Activated B cell treated with CpG ODN at 0.5 μM for 24 hours (primary cell): ENCODE data around the gene CNEP1R1. TPM values are rescaled to one million over a fixed set of nuclear protein-coding genes. Genes with fewer than 3 reads are reported as not detected.

Experiments
- ATAC-seq: fragments of 200-7000 bp; cut with Tn5 transposase; one replicate; pipeline ENCODE4 v1.10.0; 2021; ENCODE audit warnings: low read depth, mild to moderate bottlenecking, moderate library complexity
- CTCF ChIA-PET: fragments of 350-600 bp; sonication (Branson Sonifier 250); formaldehyde crosslinking; loops from one replicate; lab custom pipeline; 2021; ENCODE audit warnings: antibody characterized with exemption; lab: Charles Lee
- POLR2A ChIA-PET: fragments of 350-600 bp; sonication (Branson Sonifier 250); formaldehyde crosslinking; loops from one replicate; lab custom pipeline; 2021; ENCODE audit warnings: antibody characterized with exemption; lab: Charles Lee
- DNase-seq: peaks from one replicate; pipeline ENCODE4 v3.0.0; 2022
- H3K27ac Mint-ChIP-seq: one replicate; pipeline ENCODE4 v1.8.0; 2020; ENCODE audit warnings: mixed read lengths
- H3K27me3 Mint-ChIP-seq: one replicate; pipeline ENCODE4 v1.8.0; 2021; ENCODE audit warnings: mixed read lengths
- H3K36me3 Mint-ChIP-seq: one replicate; pipeline ENCODE4 v1.8.0; 2021; ENCODE audit warnings: low read depth, mixed read lengths
- H3K4me1 Mint-ChIP-seq: one replicate; pipeline ENCODE4 v1.8.0; 2021; ENCODE audit warnings: mixed read lengths
- H3K4me3 Mint-ChIP-seq: one replicate; pipeline ENCODE4 v1.8.0; 2020; ENCODE audit warnings: mild to moderate bottlenecking, mixed read lengths
- H3K9me3 Mint-ChIP-seq: one replicate; pipeline ENCODE4 v1.8.0; 2020; ENCODE audit warnings: mixed read lengths
- intact Hi-C: fragments of 100-400 bp; cut with micrococcal nuclease; formaldehyde crosslinking; loops from one replicate; pipeline ENCODE4 v1.15.1; 2024
- total RNA-seq: library from RNA; stranded (reverse); gene quantifications from 2 replicates; pipeline ENCODE4 v1.2.3, GENCODE V29; 2022
- TF ChIP-seq, protein P1 (sequence below): fragments of 200-600 bp; IDR thresholded peaks from one replicate; pipeline ENCODE4 v1.8.0; 2022; ENCODE audit warnings: antibody characterized with exemption, mild to moderate bottlenecking

CNEP1R1 gene
- total RNA-seq, 1 donor from 2014 or later: 31.0 TPM

DNA sequence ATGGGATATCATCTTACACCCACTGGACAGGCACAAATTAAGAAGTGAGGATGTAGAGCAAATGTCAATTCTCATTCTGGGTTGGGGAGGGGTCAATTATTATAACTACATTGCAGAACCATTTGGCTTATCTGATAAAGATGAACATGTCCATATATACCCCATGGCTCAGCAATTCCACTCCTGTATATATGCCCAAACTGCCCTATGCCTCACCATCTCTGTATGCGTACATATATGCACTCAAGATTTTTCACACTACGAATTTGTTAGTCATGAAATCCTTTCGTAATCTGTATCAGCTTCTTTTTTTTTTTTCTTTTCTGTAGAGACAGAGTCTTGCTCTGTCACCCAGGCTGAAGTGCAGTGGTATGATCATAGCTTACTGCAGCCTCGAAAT, 20.8 kb upstream of the CNEP1R1 start:
- H3K27ac Mint-ChIP-seq: no peak overlapping the region
- H3K9me3 Mint-ChIP-seq: peaks cover 5% of the 10 kb centered on the region
- ATAC-seq: no peak
- POLR2A ChIA-PET: no interaction called here
- DNase-seq: no peak
- TF ChIP-seq, protein P1, sequence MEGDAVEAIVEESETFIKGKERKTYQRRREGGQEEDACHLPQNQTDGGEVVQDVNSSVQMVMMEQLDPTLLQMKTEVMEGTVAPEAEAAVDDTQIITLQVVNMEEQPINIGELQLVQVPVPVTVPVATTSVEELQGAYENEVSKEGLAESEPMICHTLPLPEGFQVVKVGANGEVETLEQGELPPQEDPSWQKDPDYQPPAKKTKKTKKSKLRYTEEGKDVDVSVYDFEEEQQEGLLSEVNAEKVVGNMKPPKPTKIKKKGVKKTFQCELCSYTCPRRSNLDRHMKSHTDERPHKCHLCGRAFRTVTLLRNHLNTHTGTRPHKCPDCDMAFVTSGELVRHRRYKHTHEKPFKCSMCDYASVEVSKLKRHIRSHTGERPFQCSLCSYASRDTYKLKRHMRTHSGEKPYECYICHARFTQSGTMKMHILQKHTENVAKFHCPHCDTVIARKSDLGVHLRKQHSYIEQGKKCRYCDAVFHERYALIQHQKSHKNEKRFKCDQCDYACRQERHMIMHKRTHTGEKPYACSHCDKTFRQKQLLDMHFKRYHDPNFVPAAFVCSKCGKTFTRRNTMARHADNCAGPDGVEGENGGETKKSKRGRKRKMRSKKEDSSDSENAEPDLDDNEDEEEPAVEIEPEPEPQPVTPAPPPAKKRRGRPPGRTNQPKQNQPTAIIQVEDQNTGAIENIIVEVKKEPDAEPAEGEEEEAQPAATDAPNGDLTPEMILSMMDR: no peak
- intact Hi-C loops: no loop called here
- CTCF ChIA-PET: no interaction called here
- H3K4me1 Mint-ChIP-seq: no peaks in the 10 kb centered on the region
- H3K36me3 Mint-ChIP-seq: no peaks in the 10 kb centered on the region
- peaks cover 13% of the 10 kb centered on the region for H3K27me3 Mint-ChIP-seq
- no peak overlapping the region for H3K4me3 Mint-ChIP-seq

DNA sequence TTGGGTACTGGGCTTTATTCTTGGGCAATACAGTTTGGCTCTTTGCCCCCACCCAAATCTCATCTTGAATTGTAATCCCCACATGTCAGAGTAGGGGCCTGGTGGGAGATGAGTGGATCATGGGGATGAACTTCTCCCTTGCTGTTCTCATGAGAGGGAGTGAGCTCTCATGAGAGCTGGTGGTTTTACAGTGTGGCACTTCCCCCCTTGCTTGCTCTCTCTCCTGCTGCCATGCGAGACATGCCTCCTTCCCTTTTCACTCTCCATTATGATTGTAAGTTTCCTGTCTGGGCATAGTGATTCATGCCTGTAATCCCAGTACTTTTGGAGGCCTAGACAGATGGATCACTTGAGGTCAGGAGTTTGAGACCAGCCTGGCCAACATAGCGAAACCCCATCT, 18.1 kb upstream of the CNEP1R1 start:
- Mint-ChIP-seq H3K9me3 (peaks cover 5% of the 10 kb centered on the region), H3K36me3 (no peaks in the 10 kb centered on the region), H3K27me3 (peaks cover 13% of the 10 kb centered on the region), H3K4me3 (no peak overlapping the region), H3K27ac (no peak overlapping the region), H3K4me1 (no peaks in the 10 kb centered on the region)
- intact Hi-C loops: no loop called here
- ChIA-PET CTCF (no interaction called here), POLR2A (no interaction called here)
- ATAC-seq (no peak), DNase-seq (no peak)
- TF ChIP-seq, protein P1: no peak

GRCh38 chr16:50007744-50008143, 17.3 kb upstream of the CNEP1R1 start:
- intact Hi-C loops: no loop called here
- ATAC-seq: no peak
- Mint-ChIP-seq H3K36me3 (no peaks in the 10 kb centered on the region), H3K4me3 (no peak overlapping the region), H3K9me3 (peaks cover 5% of the 10 kb centered on the region), H3K27ac (no peak overlapping the region), H3K27me3 (peaks cover 12% of the 10 kb centered on the region), H3K4me1 (no peaks in the 10 kb centered on the region)
- ChIA-PET CTCF (no interaction called here), POLR2A (no interaction called here)
- DNase-seq: no peak
- TF ChIP-seq, protein P1: no peak

DNA sequence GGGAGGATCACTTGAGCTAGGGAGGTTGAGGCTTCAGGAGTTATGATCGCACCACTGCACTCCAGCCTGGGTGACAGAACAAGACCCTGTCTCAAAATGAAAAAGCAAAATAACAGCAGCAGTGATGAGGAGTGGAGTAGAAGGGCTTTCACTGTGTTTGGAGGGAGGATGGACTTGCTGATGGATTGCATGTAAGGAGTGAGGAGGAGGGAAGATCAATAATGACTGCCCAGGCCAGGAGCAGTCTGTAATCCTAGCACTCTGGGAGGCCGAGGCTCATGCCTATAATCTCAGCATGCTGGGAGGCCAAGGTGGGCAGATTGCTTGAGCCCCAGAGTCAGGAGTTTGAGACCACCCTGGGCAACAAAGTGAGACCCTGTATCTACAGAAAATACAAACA, 14.8 kb upstream of the CNEP1R1 start:
- CTCF ChIA-PET: no interaction called here
- H3K27ac Mint-ChIP-seq: no peak overlapping the region
- ATAC-seq: no peak

GRCh38 chr16:50011707-50012106, 13.3 kb upstream of the CNEP1R1 start:
- ATAC-seq (no peak), DNase-seq (no peak)
- CTCF ChIA-PET: no interaction called here
- POLR2A ChIA-PET: no interaction called here
- Mint-ChIP-seq H3K36me3 (no peaks in the 10 kb centered on the region), H3K9me3 (peaks cover 5% of the 10 kb centered on the region), H3K4me3 (no peak overlapping the region), H3K27me3 (peaks cover 6% of the 10 kb centered on the region), H3K4me1 (no peaks in the 10 kb centered on the region), H3K27ac (no peak overlapping the region)
- TF ChIP-seq, protein P1: no peak
- intact Hi-C loops: no loop called here

More for the DNA sequence above, 14.8 kb upstream of the CNEP1R1 start:
- intact Hi-C loops: no loop called here
- no peaks in the 10 kb centered on the region for H3K36me3 Mint-ChIP-seq
- POLR2A ChIA-PET: no interaction called here
- DNase-seq: no peak
- no peak overlapping the region for H3K4me3 Mint-ChIP-seq
- TF ChIP-seq, protein P1: no peak
- peaks cover 6% of the 10 kb centered on the region for H3K27me3 Mint-ChIP-seq
- no peaks in the 10 kb centered on the region for H3K4me1 Mint-ChIP-seq
- H3K9me3 Mint-ChIP-seq: peaks cover 5% of the 10 kb centered on the region
